Trophoblast cell (in vitro differentiated cells and primary cell): ENCODE data around the gene IRF2BP2.
A peak's percentile ranks its signal among the peaks of the same experiment; 100 is the strongest.

Experiments
- DNase-seq, 2 donors: peaks; one replicate each; pipeline ENCODE4 v3.0.0-alpha.2; 2016
- H2AFZ ChIP-seq: 2 replicates; pipeline ENCODE4 v1.6.1; 2013; ENCODE audit warnings: low read length, moderate library complexity, mild to moderate bottlenecking; ENCODE audit not compliant: insufficient read depth, poor library complexity
- H2AK5ac ChIP-seq: 2 replicates; pipeline ENCODE4 v1.6.1; 2013; ENCODE audit warnings: mild to moderate bottlenecking, low read length
- H2BK120ac ChIP-seq: 2 replicates; pipeline ENCODE4 v1.6.1; 2013; ENCODE audit warnings: low read length, mild to moderate bottlenecking, moderate library complexity; ENCODE audit not compliant: insufficient read depth, poor library complexity
- H2BK12ac ChIP-seq: 2 replicates; pipeline ENCODE4 v1.6.1; 2013; ENCODE audit warnings: mild to moderate bottlenecking, low read length, moderate library complexity
- H2BK5ac ChIP-seq: 2 replicates; pipeline ENCODE4 v1.6.1; 2013; ENCODE audit warnings: low read length, low read depth, moderate library complexity, mild to moderate bottlenecking; ENCODE audit not compliant: poor library complexity
- H3K14ac ChIP-seq: 2 replicates; pipeline ENCODE4 v1.6.1; 2013; ENCODE audit warnings: mild to moderate bottlenecking, low read length
- H3K18ac ChIP-seq: 2 replicates; pipeline ENCODE4 v1.6.1; 2013; ENCODE audit warnings: mild to moderate bottlenecking, low read length
- H3K23ac ChIP-seq: 2 replicates; pipeline ENCODE4 v1.6.1; 2013; ENCODE audit warnings: low read length
- H3K27ac ChIP-seq: 2 replicates; pipeline ENCODE4 v1.5.1; 2013; ENCODE audit warnings: low read depth, mild to moderate bottlenecking, inconsistent platforms, low read length, moderate library complexity
- H3K27me3 ChIP-seq: 2 replicates; pipeline ENCODE4 v1.6.1; 2013; ENCODE audit warnings: inconsistent platforms, mild to moderate bottlenecking, low read length, moderate library complexity; ENCODE audit not compliant: insufficient read depth
- H3K36me3 ChIP-seq, 2 experiments: 1 replicate in 1 of 2; 2 replicates in 1 of 2; pipeline ENCODE4 v1.6.1; 2013; ENCODE audit warnings: low read length in 2 of 2, mild to moderate bottlenecking in 2 of 2, moderate library complexity in 1 of 2; ENCODE audit not compliant: insufficient read depth in 2 of 2, control insufficient read depth in 1 of 2
- H3K4ac ChIP-seq: 2 replicates; pipeline ENCODE4 v1.6.1; 2013; ENCODE audit warnings: low read depth, mild to moderate bottlenecking, low read length, moderate library complexity
- H3K4me1 ChIP-seq, 2 experiments: 1 replicate in 1 of 2; 2 replicates in 1 of 2; pipeline ENCODE4 v1.6.1; 2013; ENCODE audit warnings: low read length in 2 of 2, mild to moderate bottlenecking in 2 of 2, moderate library complexity in 1 of 2; ENCODE audit not compliant: insufficient read depth in 2 of 2, control insufficient read depth in 1 of 2
- H3K4me2 ChIP-seq: 2 replicates; pipeline ENCODE4 v1.6.1; 2013; ENCODE audit warnings: inconsistent platforms, mild to moderate bottlenecking, low read length, moderate library complexity
- H3K4me3 ChIP-seq: 2 replicates; pipeline ENCODE4 v1.5.1; 2013; ENCODE audit warnings: mild to moderate bottlenecking, low read depth, low read length, inconsistent platforms
- H3K79me1 ChIP-seq: one replicate; pipeline ENCODE4 v1.6.1; 2013; ENCODE audit warnings: low read length
- H3K79me2 ChIP-seq: 2 replicates; pipeline ENCODE4 v1.6.1; 2013; ENCODE audit warnings: low read length, mild to moderate bottlenecking; ENCODE audit not compliant: control insufficient read depth, insufficient read depth, poor library complexity
- H3K9ac ChIP-seq: 2 replicates; pipeline ENCODE4 v1.6.1; 2013; ENCODE audit warnings: mild to moderate bottlenecking, low read length
- H3K9me3 ChIP-seq: 2 replicates; pipeline ENCODE4 v1.6.1; 2013; ENCODE audit warnings: low read depth, mild to moderate bottlenecking, control low read depth, inconsistent platforms, low read length; ENCODE audit not compliant: insufficient read depth
- H4K12ac ChIP-seq: 2 replicates; pipeline ENCODE4 v1.6.1; 2013; ENCODE audit warnings: low read depth, mild to moderate bottlenecking, low read length, moderate library complexity
- H4K8ac ChIP-seq: 2 replicates; pipeline ENCODE4 v1.6.1; 2013; ENCODE audit warnings: low read depth, mild to moderate bottlenecking, low read length, moderate library complexity
- H4K91ac ChIP-seq: one replicate; pipeline ENCODE4 v1.6.1; 2013; ENCODE audit warnings: low read depth, mild to moderate bottlenecking, low read length, moderate library complexity
- WGBS: extraction: QIAGEN DNeasy Blood & Tissue Kit; methylation state at CpG from one replicate; pipeline ENCODE4 v1.1.7; 2013; ENCODE audit warnings: missing lambda C conversion rate; ENCODE audit not compliant: insufficient read length, insufficient coverage; ENCODE audit errors: extremely low coverage; 5-methylcytosine and 5-hydroxymethylcytosine counted together

The IRF2BP2 gene

GRCh38 chr1:234628089-234628488, 18.1 kb upstream of the IRF2BP2 start:
- no peak overlapping the region for H3K4me3 ChIP-seq
- no peak overlapping the region for H4K12ac ChIP-seq
- no peak overlapping the region for H2AFZ ChIP-seq
- H2AK5ac ChIP-seq, result no peak overlapping the region
- H3K27me3 ChIP-seq, result no peaks in the 10 kb centered on the region
- H3K4me2 ChIP-seq, result no peak overlapping the region
- H4K91ac ChIP-seq, result no peak overlapping the region
- no peak overlapping the region for H3K23ac ChIP-seq
- H3K4me1 ChIP-seq, result peaks cover 0 to 11% of the 10 kb centered on the region in 2 experiments
- no peak overlapping the region for H3K4ac ChIP-seq
- WGBS, result no CpG with 5 or more reads among the region's 5 CpGs
- H3K14ac ChIP-seq, result no peak overlapping the region
- no peak overlapping the region for H2BK5ac ChIP-seq
- H2BK12ac ChIP-seq, result no peak overlapping the region
- peak in 1 of 2 donors; percentile 9 for DNase-seq
- no peaks in the 10 kb centered on the region for H3K79me2 ChIP-seq
- no peaks in the 10 kb centered on the region for H3K9me3 ChIP-seq
- H4K8ac ChIP-seq, result no peak overlapping the region
- H3K9ac ChIP-seq, result no peak overlapping the region
- H3K79me1 ChIP-seq, result peaks cover 3% of the 10 kb centered on the region
- no peaks in the 10 kb centered on the region for H3K36me3 ChIP-seq
- H2BK120ac ChIP-seq, result no peak overlapping the region
- no peak overlapping the region for H3K18ac ChIP-seq
- H3K27ac ChIP-seq, result no peak overlapping the region

GRCh38 chr1:234627009-234627950, 17.3 kb upstream of the IRF2BP2 start:
- H2AFZ ChIP-seq, result no peak overlapping the region
- H3K4me3 ChIP-seq, result no peak overlapping the region
- H3K4ac ChIP-seq, result no peak overlapping the region
- no peak overlapping the region for H4K12ac ChIP-seq
- H2BK120ac ChIP-seq, result no peak overlapping the region
- H3K36me3 ChIP-seq, result no peaks in the 10 kb centered on the region
- no peak overlapping the region for H4K8ac ChIP-seq
- no peak overlapping the region for H2BK12ac ChIP-seq
- H3K79me1 ChIP-seq, result peaks cover 3% of the 10 kb centered on the region
- peaks cover 0 to 11% of the 10 kb centered on the region in 2 experiments for H3K4me1 ChIP-seq
- 96% methylated on average over 2 of the region's 11 CpGs for WGBS
- H3K4me2 ChIP-seq, result no peak overlapping the region
- no peak overlapping the region for H2AK5ac ChIP-seq
- H3K18ac ChIP-seq, result no peak overlapping the region
- no peak overlapping the region for H3K9ac ChIP-seq
- H3K23ac ChIP-seq, result no peak overlapping the region
- H3K9me3 ChIP-seq, result no peaks in the 10 kb centered on the region
- no peaks in the 10 kb centered on the region for H3K79me2 ChIP-seq
- no peaks in the 10 kb centered on the region for H3K27me3 ChIP-seq
- H3K14ac ChIP-seq, result no peak overlapping the region
- H2BK5ac ChIP-seq, result no peak overlapping the region
- no peak overlapping the region for H3K27ac ChIP-seq
- peak in 1 of 2 donors; percentile 55 for DNase-seq
- no peak overlapping the region for H4K91ac ChIP-seq

- no peaks in the 10 kb centered on the region for H3K27me3 ChIP-seq
- H3K4ac ChIP-seq, result no peak overlapping the region
- no peak overlapping the region for H2AFZ ChIP-seq
- WGBS, result no CpG with 5 or more reads among the region's 6 CpGs
- H4K91ac ChIP-seq, result no peak overlapping the region
- no peaks in the 10 kb centered on the region for H3K79me2 ChIP-seq
- no peak overlapping the region for H4K8ac ChIP-seq
- H3K4me2 ChIP-seq, result no peak overlapping the region
- no peak overlapping the region for H3K18ac ChIP-seq
- H3K36me3 ChIP-seq, result no peaks in the 10 kb centered on the region
- H3K9me3 ChIP-seq, result no peaks in the 10 kb centered on the region
- no peak for DNase-seq
- H3K14ac ChIP-seq, result no peak overlapping the region
- no peak overlapping the region for H2BK120ac ChIP-seq
- H2AK5ac ChIP-seq, result no peak overlapping the region
- H2BK5ac ChIP-seq, result no peak overlapping the region
- no peak overlapping the region for H3K9ac ChIP-seq
- H3K4me3 ChIP-seq, result no peak overlapping the region
- H2BK12ac ChIP-seq, result no peak overlapping the region
- H3K79me1 ChIP-seq, result peaks cover 7% of the 10 kb centered on the region
- no peak overlapping the region for H4K12ac ChIP-seq
- no peak overlapping the region for H3K27ac ChIP-seq
- H3K4me1 ChIP-seq, result peaks cover 5 to 14% of the 10 kb centered on the region in 2 experiments
- no peak overlapping the region for H3K23ac ChIP-seq
Measured at GRCh38 chr1:234626391-234626790, 16.4 kb upstream of the IRF2BP2 start.

- Histone ChIP-seq H3K9ac (no peak overlapping the region), H3K27me3 (no peaks in the 10 kb centered on the region), H3K23ac (no peak overlapping the region), H4K8ac (no peak overlapping the region), H4K12ac (no peak overlapping the region), H4K91ac (no peak overlapping the region), H3K27ac (no peak overlapping the region), H2BK5ac (no peak overlapping the region), H2AK5ac (no peak overlapping the region), H3K79me1 (peaks cover 13% of the 10 kb centered on the region), H3K18ac (no peak overlapping the region), H3K14ac (no peak overlapping the region), H3K9me3 (no peaks in the 10 kb centered on the region), H2AFZ (no peak overlapping the region), H3K4me3 (no peak overlapping the region), H2BK120ac (no peak overlapping the region), H3K36me3 (no peaks in the 10 kb centered on the region), H3K4me1 (peaks cover 12 to 19% of the 10 kb centered on the region in 2 experiments), H3K4me2 (no peak overlapping the region), H3K4ac (no peak overlapping the region), H3K79me2 (peaks cover 1% of the 10 kb centered on the region), H2BK12ac (peak overlapping the region; percentile 57)
- no CpG with 5 or more reads among the region's 3 CpGs for WGBS
- DNase-seq, result peak in 1 of 2 donors; percentile 19
Measured at GRCh38 chr1:234624724-234625117, 14.7 kb upstream of the IRF2BP2 start.
